Esophagus muscularis mucosa (tissue), 4 donors: ENCODE measurements around the gene ORMDL3. TPM values are rescaled to one million over a fixed set of nuclear protein-coding genes. Genes with fewer than 3 reads are reported as not detected.

Experiments used
- DNase-seq: peaks from one replicate; pipeline ENCODE4 v3.0.0-alpha.2; 2017; ENCODE audit errors: extremely low spot score
- H3K27ac ChIP-seq, 4 donors: fragments of 200-600 bp; sonication (generic); replicated peaks in 1 of 4; 1 replicate in 3 of 4; 2 replicates in 1 of 4; pipeline ENCODE4 v1.5.1; 2016 to 2019; ENCODE audit warnings: mild to moderate bottlenecking in 1 of 4
- H3K27me3 ChIP-seq, 4 donors: fragments of 200-600 bp; sonication (generic); one replicate each; pipeline versions ENCODE4 v1.5.1 to v1.6.0; 2016 to 2019
- H3K36me3 ChIP-seq, 4 donors: fragments of 200-600 bp; sonication (generic); one replicate each; pipeline ENCODE4 v1.5.1; 2016 to 2019
- H3K4me1 ChIP-seq, 4 donors: fragments of 200-600 bp; sonication (generic); one replicate each; pipeline ENCODE4 v1.5.1; 2016 to 2019
- H3K4me3 ChIP-seq, 4 donors: fragments of 200-600 bp; sonication (generic); 1 replicate in 2 of 4; 2 replicates in 2 of 4; pipeline ENCODE4 v1.5.1; 2016 to 2019; ENCODE audit warnings: mild to moderate bottlenecking in 4 of 4, moderate library complexity in 1 of 4
- H3K9me3 ChIP-seq, 4 donors: fragments of 200-600 bp; sonication (generic); 1 replicate in 3 of 4; 2 replicates in 1 of 4; pipeline ENCODE4 v1.5.1; 2016 to 2019
- EP300 ChIP-seq: sonication (generic); formaldehyde crosslinking; IDR thresholded peaks from one replicate; pipeline ENCODE4 v1.6.1; 2017; ENCODE audit warnings: antibody characterized with exemption
- POLR2A ChIP-seq: fragments of 450-650 bp; IDR thresholded peaks from one replicate; pipeline ENCODE4 v1.6.1; 2017; ENCODE audit warnings: antibody characterized with exemption, moderate library complexity, mild to moderate bottlenecking, low read depth
- POLR2AphosphoS5 ChIP-seq, 2 donors: sonication (generic); formaldehyde crosslinking; IDR thresholded peaks; one replicate each; pipeline ENCODE4 v1.6.1; 2017; ENCODE audit warnings: antibody characterized with exemption in 2 of 2
- WGBS: methylation state at CpG from one replicate; pipeline ENCODE4 v1.1.5; 2018; 5-methylcytosine and 5-hydroxymethylcytosine counted together
- intact Hi-C: fragments of 100-400 bp; cut with DNase I; formaldehyde crosslinking; loops from one replicate; pipeline ENCODE4 v1.15.1; 2023
- total RNA-seq, 4 donors: library from RNA; depleted of rRNA; stranded (reverse); fragments of >200 nt; gene quantifications; one replicate each; pipeline versions ENCODE4 v1.1.0 to v1.2.1, GENCODE V29; 2016
- TF ChIP-seq, protein P1 (sequence below), 3 experiments: fragments of 200-600 bp in 2 of 3; fragments of 450-650 bp in 1 of 3; sonication (generic) in 2 of 3; IDR thresholded peaks; one replicate each; pipeline ENCODE4 v1.5.1; 2017 to 2019; ENCODE audit warnings: antibody characterized with exemption in 3 of 3, mild to moderate bottlenecking in 2 of 3, moderate library complexity in 1 of 3

Gene ORMDL3
- total RNA-seq, 4 donors from 2014 or later = 33.2 to 68.6 (median 45.9) TPM

DNA sequence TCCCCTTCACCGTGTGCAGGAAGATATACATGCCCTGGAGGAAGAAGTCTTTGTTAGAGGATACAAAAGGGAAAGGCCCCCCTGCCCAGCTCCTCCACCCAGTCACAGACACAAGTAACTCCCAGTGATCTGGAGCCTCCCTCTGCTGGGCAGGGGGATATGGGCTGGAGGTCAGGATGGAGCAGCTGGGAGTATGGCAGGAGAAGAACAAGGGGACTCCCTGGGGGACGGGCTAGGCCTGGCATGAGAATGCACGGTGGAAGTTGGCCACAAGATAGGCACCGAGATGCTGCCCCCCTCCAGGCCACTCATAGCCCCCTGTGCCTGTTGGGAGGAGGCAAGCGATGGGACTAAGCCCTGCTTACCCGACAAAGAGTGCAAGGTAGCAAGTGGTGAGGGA, 4.2 kb downstream of the ORMDL3 start:
- DNase-seq = no peak
- WGBS = 89% methylated on average over 5 of the region's 6 CpGs
- no peak overlapping the region for H3K4me3 ChIP-seq
- H3K27ac ChIP-seq = no peak overlapping the region
- H3K9me3 ChIP-seq = no peaks in the 10 kb centered on the region
- H3K36me3 ChIP-seq = peaks cover 32 to 55% (median 48%) of the 10 kb centered on the region in 4 donors
- intact Hi-C loops = no loop called here
- no peak for TF ChIP-seq EP300
- peaks cover 24 to 38% (median 30%) of the 10 kb centered on the region in 4 donors for H3K4me1 ChIP-seq
- H3K27me3 ChIP-seq = no peaks in the 10 kb centered on the region

GRCh38 chr17:39922006-39922405, 5.4 kb downstream of the ORMDL3 start:
- WGBS = 97% methylated on average over 6 of the region's 6 CpGs
- Histone ChIP-seq H3K27ac (no peak overlapping the region), H3K4me1 (peaks cover 22 to 33% (median 27%) of the 10 kb centered on the region in 4 donors), H3K36me3 (peaks cover 32 to 61% (median 49%) of the 10 kb centered on the region in 4 donors), H3K4me3 (no peak overlapping the region), H3K9me3 (no peaks in the 10 kb centered on the region), H3K27me3 (no peaks in the 10 kb centered on the region)
- DNase-seq = no peak
- intact Hi-C loops = no loop called here
- TF ChIP-seq POLR2A (no peak), POLR2AphosphoS5 (IDR thresholded peaks at IDR 0.05) (no peak), EP300 (no peak)
- TF ChIP-seq, protein P1, sequence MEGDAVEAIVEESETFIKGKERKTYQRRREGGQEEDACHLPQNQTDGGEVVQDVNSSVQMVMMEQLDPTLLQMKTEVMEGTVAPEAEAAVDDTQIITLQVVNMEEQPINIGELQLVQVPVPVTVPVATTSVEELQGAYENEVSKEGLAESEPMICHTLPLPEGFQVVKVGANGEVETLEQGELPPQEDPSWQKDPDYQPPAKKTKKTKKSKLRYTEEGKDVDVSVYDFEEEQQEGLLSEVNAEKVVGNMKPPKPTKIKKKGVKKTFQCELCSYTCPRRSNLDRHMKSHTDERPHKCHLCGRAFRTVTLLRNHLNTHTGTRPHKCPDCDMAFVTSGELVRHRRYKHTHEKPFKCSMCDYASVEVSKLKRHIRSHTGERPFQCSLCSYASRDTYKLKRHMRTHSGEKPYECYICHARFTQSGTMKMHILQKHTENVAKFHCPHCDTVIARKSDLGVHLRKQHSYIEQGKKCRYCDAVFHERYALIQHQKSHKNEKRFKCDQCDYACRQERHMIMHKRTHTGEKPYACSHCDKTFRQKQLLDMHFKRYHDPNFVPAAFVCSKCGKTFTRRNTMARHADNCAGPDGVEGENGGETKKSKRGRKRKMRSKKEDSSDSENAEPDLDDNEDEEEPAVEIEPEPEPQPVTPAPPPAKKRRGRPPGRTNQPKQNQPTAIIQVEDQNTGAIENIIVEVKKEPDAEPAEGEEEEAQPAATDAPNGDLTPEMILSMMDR (IDR thresholded peaks at IDR 0.05) = no peak

DNA sequence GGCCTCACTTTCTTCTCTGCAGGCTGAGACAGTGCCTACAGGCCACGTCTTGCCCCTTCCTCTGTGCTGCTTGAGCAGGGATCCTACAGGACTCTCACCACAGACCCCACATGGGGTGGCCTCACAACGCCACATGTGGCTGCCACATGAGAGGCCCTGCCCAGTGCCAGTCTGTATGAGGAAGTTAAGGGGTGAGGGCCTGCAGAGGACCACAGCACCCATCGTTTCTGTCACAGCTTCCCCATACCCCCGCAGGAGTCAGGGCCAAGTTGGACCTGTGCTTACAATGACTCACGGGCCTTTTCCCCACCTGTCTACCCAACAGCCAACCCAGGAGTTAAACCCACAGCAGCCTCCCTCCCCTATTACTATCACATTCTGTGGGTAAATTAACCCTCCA, 6.1 kb downstream of the ORMDL3 start:
- no peak for DNase-seq
- Histone ChIP-seq H3K9me3 (no peaks in the 10 kb centered on the region), H3K36me3 (peaks cover 32 to 66% (median 50%) of the 10 kb centered on the region in 4 donors), H3K4me3 (no peak overlapping the region), H3K27ac (no peak overlapping the region), H3K27me3 (no peaks in the 10 kb centered on the region), H3K4me1 (peaks cover 15 to 26% (median 21%) of the 10 kb centered on the region in 4 donors)
- WGBS = 78% methylated on average over 5 of the region's 5 CpGs
- intact Hi-C loops = no loop called here
- TF ChIP-seq POLR2A (no peak), POLR2AphosphoS5 (IDR thresholded peaks at IDR 0.05) (no peak), EP300 (no peak)
- TF ChIP-seq, protein P1 (IDR thresholded peaks at IDR 0.05) = no peak

- 75% methylated on average over 18 of the region's 19 CpGs for WGBS
- no peaks in the 10 kb centered on the region for H3K27me3 ChIP-seq
- no peak for TF ChIP-seq POLR2A
- TF ChIP-seq POLR2AphosphoS5 (IDR thresholded peaks at IDR 0.05) = no peak
- TF ChIP-seq, protein P1 (IDR thresholded peaks at IDR 0.05) = no peak
- no peak for TF ChIP-seq EP300
- DNase-seq = no peak
- peaks cover 32 to 66% (median 50%) of the 10 kb centered on the region in 4 donors for H3K36me3 ChIP-seq
- peaks cover 7 to 18% (median 13%) of the 10 kb centered on the region in 4 donors for H3K4me1 ChIP-seq
- H3K9me3 ChIP-seq = no peaks in the 10 kb centered on the region
- intact Hi-C loops = no loop called here
- no peak overlapping the region for H3K27ac ChIP-seq
- no peak overlapping the region for H3K4me3 ChIP-seq
Observed at GRCh38 chr17:39920218-39921210, 6.9 kb downstream of the ORMDL3 start.

- intact Hi-C loops = no loop called here
Observed at GRCh38 chr17:39919087-39919683, 8.2 kb downstream of the ORMDL3 start.

More at GRCh38 chr17:39919087-39919683, 8.2 kb downstream of the ORMDL3 start:
- Histone ChIP-seq H3K27me3 (no peaks in the 10 kb centered on the region), H3K27ac (no peak overlapping the region), H3K36me3 (peaks cover 32 to 64% (median 50%) of the 10 kb centered on the region in 4 donors), H3K4me1 (peaks cover 0 to 5% (median 1%) of the 10 kb centered on the region in 4 donors), H3K4me3 (no peak overlapping the region), H3K9me3 (no peaks in the 10 kb centered on the region)
- no peak for TF ChIP-seq POLR2A
- TF ChIP-seq POLR2AphosphoS5 (IDR thresholded peaks at IDR 0.05) = no peak
- 95% methylated on average over 9 of the region's 9 CpGs for WGBS
- DNase-seq = no peak
